AG09309 (cell line): ENCODE measurements around the gene TMEM30A.

Source experiments
- DNase-seq: peaks from one replicate; pipeline ENCODE4 v3.0.0-alpha.2; 2010; ENCODE audit warnings: low read depth
- H3K4me3 ChIP-seq: 2 replicates; pipeline ENCODE4 v1.5.1; 2011; ENCODE audit warnings: mild to moderate bottlenecking, low read depth, low read length, moderate library complexity; ENCODE audit not compliant: control insufficient read depth
- CTCF ChIP-seq: IDR thresholded peaks from 2 replicates; pipeline ENCODE4 v1.5.1; 2011; ENCODE audit warnings: mild to moderate bottlenecking, low read depth, low read length, inconsistent platforms; ENCODE audit not compliant: insufficient read depth, control insufficient read depth; ENCODE audit errors: missing control alignments

TMEM30A gene

GRCh38 chr6:75234126-75234865 is 50.3 kb downstream of the TMEM30A start:
- DNase-seq: no peak
- TF ChIP-seq CTCF: no peak
- no peak overlapping the region for H3K4me3 ChIP-seq

- no peak for TF ChIP-seq CTCF
- DNase-seq: no peak
- no peak overlapping the region for H3K4me3 ChIP-seq
These were observed 51.4 kb downstream of the TMEM30A start for GRCh38 chr6:75233092-75233615.

- no peak overlapping the region for H3K4me3 ChIP-seq
- TF ChIP-seq CTCF: peak; percentile 82
- peak; percentile 38 for DNase-seq
These were observed 53.9 kb downstream of the TMEM30A start for GRCh38 chr6:75230484-75231325.

GRCh38 chr6:75224303-75224926 is 60.2 kb downstream of the TMEM30A start:
- no peak for DNase-seq
- no peak for TF ChIP-seq CTCF
- H3K4me3 ChIP-seq: no peak overlapping the region

- H3K4me3 ChIP-seq: no peak overlapping the region
- TF ChIP-seq CTCF: no peak
- DNase-seq: no peak
These were observed 61.2 kb downstream of the TMEM30A start for GRCh38 chr6:75223428-75223827.

GRCh38 chr6:75222261-75222660 is 62.3 kb downstream of the TMEM30A start:
- no peak overlapping the region for H3K4me3 ChIP-seq
- no peak for TF ChIP-seq CTCF
- no peak for DNase-seq
